Right forelimb (tissue), 1 donor: ENCODE data around the gene ANK3.

Experiments
- DNase-seq: peaks from one replicate; pipeline ENCODE4 v3.0.0-alpha.2; 2018

Gene ANK3

GRCh38 chr10:60413306-60414012, 23.8 kb upstream of the ANK3 start:
- no peak for DNase-seq

DNA sequence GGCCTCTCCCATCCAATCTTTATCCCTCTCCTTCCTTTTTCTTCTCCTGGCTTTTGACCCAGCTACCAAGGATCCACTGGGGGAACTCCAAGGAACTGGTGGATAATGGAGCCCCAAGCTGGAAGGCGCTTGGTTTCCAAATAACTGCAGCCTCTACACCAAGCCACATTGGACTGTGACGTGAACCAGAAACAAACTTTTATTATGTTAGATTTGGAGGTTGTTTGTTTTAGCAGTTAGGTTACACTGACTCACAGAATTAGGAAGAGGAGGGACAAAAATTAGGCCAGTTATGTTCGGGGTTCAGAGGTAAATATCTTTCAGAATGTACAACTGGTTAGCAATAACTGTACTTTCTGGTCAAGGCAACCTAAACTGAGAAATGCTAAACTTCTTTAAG, 21.3 kb upstream of the ANK3 start:
- no peak for DNase-seq

- DNase-seq = no peak
Measured at GRCh38 chr10:60409202-60409601, 19.5 kb upstream of the ANK3 start.

GRCh38 chr10:60406182-60406581, 16.5 kb upstream of the ANK3 start:
- no peak for DNase-seq

GRCh38 chr10:60405172-60405571, 15.5 kb upstream of the ANK3 start:
- DNase-seq = no peak

DNA sequence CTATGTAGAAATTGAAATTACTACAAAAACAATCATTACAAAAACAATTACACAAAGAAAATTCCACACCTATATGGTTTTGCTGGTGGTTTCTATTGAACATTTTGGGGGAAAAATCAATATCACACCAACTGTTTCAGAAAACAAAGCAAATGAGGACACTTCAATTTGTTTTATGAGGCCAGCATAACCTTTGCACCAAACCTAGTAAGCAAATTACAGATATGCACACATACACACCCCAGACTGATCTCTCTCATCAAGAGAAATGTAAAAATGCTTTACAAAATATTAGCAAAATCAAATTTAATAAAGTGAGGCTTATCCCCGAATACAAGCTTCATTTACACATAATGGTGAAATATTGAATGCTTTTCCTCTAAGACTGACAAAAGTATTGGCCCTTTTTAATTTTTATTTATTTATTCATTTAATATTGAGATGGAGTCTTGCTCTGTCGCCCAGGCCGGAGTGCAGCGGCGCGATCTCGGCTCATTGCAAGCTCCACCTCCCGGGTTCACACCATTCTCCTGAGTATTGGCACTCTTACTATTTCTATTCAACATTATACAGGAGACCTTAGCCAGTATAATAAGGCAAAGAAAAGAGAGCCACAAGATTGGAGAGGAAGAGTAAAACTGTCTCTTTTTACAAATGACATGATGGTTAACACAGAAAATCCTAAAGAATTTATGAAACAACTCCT, 13.6 kb upstream of the ANK3 start:
- DNase-seq = no peak

DNA sequence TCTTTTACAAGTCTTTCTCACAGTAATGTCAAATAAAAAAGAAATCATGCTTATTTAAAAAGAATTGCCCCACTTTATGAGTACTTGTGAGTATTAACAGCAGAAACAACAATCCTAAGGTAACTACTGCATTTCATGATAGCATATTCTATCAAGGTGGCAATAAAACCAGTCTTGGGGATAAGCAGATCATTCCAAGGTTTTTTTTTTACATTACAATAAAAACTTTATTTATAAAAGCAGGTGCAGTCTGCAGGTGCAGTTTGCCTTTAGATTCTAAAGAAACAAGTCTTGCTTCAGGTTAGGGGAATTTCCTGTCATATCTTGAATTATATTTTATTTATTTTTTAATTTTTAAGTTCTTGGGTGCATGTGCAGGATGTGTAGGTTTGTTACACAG, 10.7 kb upstream of the ANK3 start:
- no peak for DNase-seq

GRCh38 chr10:60399328-60399727, 9.7 kb upstream of the ANK3 start:
- no peak for DNase-seq

- DNase-seq = no peak
Measured at GRCh38 chr10:60397792-60398191, 8.1 kb upstream of the ANK3 start.

DNA sequence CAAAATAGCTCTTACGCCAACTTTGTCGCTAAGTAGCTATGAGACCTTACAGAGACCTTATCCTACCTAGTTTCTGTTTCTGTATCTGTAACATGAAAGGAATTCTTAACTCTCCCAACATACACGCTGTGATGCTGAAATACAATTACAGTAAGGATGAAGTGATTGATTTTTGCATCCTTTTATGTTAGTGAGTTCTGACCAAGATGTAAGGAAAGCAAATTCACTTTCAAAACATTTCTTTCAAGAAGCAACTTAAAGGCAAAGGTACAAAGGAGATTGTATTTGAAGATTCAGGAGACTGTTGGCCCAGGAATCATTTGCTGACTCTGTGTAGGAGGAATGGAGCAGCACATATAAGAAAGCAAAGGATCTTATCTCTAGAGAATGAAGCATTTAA, 7.1 kb upstream of the ANK3 start:
- DNase-seq = no peak

- DNase-seq = no peak
Measured at GRCh38 chr10:60395711-60396110, 6.0 kb upstream of the ANK3 start.

DNA sequence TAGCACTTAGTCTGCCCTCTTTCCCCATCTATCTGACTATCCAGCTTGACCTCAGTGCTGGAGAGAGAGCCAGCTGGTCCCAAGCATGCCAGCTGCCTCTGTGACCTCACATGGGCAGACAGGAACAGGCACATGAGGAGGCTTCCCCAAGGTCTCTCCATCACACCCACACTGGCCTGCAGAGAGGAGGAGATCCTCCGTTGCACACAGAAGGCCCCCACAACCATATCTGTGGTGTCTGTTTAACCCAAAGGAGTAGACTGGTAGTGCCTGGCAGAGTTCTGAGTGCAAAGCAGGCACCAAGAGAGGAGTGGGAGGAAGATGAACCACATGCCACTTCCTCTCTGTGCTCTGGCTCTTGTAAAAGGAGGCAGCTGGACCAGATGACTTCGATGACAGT, 4.8 kb upstream of the ANK3 start:
- no peak for DNase-seq

GRCh38 chr10:60390224-60390626, 550 bp upstream of the ANK3 start:
- no peak for DNase-seq

DNA sequence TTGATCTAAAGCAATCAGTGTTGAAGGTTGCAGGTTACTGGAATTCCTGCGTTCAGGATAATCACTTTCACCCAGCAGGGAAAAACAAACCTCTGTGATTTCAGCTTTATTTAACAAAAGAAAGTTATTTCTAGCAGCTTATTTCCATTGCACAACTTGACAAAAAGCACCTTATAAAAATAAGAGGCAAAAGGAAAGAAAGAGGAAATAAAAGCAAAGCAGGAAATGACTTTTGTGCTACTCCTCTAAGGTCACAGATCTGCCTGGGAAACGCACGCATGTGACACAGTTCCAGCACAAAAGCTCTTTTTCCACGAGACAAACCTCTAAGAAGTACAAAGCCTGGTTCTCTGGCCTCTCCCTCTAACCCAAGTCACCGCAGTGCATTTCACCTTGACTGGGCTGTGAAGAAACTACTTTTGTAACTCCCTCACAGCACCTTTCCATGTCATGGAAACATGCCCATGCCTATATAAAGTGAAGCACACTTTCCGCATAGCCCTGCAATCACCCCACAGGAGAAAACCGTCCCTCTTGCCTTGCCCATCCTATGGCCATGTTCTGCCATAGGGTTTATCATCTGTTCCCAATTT, 870 bp downstream of the ANK3 start:
- DNase-seq = no peak

DNA sequence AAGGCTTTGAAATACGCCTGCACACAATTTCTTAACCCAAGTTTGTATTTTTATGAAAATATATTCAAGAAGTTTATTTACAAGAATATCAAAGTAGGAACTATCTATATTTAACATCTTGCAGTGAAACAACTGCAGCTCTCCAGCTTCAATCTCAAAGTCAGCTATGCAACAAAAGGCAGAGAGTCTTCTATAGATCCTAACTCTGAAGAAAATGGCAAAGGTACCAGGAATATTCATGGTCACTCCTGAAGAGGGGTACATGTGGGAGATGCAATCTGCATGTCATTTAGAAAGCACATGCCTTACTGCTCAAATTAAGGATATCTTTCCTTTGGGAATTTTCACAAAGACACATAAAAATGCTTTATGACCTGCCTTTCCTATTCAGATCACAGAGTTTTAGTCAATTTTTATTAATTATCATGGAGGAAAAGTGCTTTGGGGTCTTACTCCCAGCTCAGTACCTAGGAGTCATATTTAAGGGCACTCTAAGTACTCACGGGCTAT, 1.5 kb downstream of the ANK3 start:
- no peak for DNase-seq

DNA sequence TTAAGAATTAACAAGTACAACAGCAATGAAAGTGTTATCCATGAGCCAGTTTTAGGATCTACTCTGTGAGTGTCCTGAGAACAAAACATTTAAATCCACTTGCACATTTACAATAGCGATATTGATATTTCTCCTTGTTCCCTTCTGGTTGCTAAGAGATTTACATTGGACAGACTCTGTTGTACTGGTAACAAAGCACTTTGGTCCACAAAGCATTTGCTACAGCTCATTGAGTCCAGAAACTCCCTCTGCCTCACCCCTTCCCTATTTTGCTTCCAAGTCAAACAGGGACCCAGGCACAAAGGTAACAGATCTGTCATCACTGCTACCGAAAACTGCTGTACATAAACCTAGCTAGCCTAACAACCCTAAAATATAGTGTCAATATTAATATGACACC, 2.1 kb downstream of the ANK3 start:
- DNase-seq = no peak

DNA sequence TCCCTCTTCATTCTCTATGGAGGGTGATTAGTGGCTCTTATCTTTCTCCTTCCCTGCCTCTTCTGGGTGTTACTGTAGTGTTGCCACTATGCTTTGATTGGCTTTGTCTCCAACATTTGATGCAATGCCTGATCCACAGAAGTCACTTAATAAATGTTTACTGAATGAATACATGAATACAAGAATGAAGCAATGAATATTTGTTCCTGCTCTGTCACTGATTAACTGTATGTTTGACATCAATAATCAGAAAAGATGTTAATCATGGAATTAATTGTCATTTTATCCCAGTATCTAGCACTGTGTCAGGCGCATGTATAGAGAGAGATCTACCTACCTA, 4.3 kb downstream of the ANK3 start:
- no peak for DNase-seq

- peak; percentile 46 for DNase-seq
Measured at GRCh38 chr10:60384708-60385398, 4.8 kb downstream of the ANK3 start.

- DNase-seq = no peak
Measured at GRCh38 chr10:60384011-60384410, 5.7 kb downstream of the ANK3 start.

- no peak for DNase-seq
Measured at GRCh38 chr10:60382946-60383681, 6.6 kb downstream of the ANK3 start.

DNA sequence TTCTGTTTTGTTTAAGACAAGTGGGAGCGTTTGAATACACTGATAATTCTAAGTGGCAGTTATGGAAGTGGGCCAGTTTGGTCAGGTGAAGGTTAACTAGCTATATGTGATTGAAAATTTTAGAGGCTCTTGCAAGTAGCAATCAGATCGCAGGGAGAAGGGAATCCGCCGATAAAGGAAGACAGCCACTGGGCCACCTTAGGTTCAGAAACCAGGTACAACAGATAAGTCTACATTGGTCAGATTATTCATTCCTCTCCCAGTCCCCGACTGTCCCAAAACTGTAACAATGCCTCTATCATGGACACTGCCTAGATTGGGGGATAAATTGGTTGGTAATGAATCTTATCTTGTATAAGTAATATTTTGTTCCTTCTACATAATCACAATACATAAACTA, 8.9 kb downstream of the ANK3 start:
- no peak for DNase-seq

GRCh38 chr10:60377955-60378354, 11.7 kb downstream of the ANK3 start:
- DNase-seq = no peak

- DNase-seq = no peak
Measured at GRCh38 chr10:60377042-60377352, 12.7 kb downstream of the ANK3 start.
